ENCODE results near the gene PBRM1.

PBRM1 gene

DNA sequence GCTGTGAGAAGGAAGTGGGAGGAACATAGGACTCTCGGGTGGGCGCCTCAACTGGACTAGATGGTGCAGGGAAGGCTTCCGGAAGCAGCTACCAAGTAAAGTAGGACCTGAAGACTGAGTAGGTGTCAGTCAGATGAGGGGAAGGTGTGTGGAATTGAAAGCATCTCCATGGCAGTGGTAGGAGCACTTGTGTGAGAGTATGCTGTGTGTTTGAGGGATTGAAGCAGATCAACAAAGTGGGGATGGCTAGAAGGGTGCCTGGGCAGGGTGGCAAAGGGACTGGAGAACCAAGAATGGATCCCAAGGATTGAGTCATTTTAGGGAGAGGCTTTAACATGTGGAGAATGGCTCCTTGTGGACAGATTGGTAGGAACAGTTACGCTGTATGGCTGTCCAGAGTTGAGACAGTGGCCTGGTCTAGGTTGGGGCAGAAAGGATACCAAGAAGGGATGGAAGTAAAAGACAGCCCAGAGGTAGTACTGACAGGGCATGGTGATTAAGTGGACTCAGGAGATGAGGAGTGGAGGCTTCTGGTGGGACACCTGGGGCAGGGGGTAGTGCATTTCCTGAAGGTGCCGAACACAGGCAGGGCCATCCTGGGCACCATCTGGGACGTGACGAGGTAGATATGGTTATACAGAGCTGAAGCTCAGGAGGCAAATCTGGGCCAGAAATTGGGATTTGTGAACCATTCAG, 147.8 kb downstream of the PBRM1 start:
- Histone ChIP-seq H3K4me3 (ENCODE audit: low read length) (peak overlapping the region; percentile 91), H3K9ac (ENCODE audit: low read depth, low read length) (peak overlapping the region; percentile 94; the same call in 1 of the 2 replicates), H3K4me1 (ENCODE audit: insufficient read depth, low read length) (peaks cover 8% of the 10 kb centered on the region), H3K9me3 (ENCODE audit: insufficient read depth, low read depth, low read length) (no peaks in the 10 kb centered on the region), H3K36me3 (ENCODE audit: insufficient read depth, low read depth, low read length) (peaks cover 31% of the 10 kb centered on the region), H3K27me3 (ENCODE audit: insufficient read depth, low read length) (no peaks in the 10 kb centered on the region), H3K27ac (ENCODE audit: low read length) (no peak overlapping the region)

DNA sequence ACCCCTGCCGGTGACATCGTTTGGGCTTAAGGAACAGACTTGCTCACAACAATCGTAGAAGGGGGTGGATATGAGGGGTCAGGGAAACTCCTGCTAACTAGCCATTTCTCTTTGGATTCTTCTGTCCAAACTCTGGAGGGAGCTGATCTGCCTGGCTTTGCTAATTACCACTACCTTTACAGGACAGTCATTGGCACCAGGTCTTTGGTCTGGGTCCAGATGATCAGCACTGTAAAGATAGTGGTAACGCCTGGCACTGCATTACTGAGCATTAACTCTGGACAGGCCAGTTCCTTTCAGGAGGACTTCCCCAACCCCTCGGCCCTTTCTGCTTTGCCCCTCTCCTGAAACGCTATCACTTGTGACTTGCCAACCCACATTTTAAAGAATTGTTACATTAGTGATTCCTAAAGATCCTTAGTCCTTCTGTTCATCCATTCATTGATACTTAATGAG, 148.5 kb downstream of the PBRM1 start:
- Histone ChIP-seq H3K4me1 (ENCODE audit: insufficient read depth, low read length) (peaks cover 12% of the 10 kb centered on the region), H3K27ac (ENCODE audit: low read length) (no peak overlapping the region), H3K9ac (ENCODE audit: low read depth, low read length) (peak overlapping the region; percentile 94), H3K27me3 (ENCODE audit: insufficient read depth, low read length) (no peaks in the 10 kb centered on the region), H3K36me3 (ENCODE audit: insufficient read depth, low read depth, low read length) (peaks cover 31% of the 10 kb centered on the region), H3K9me3 (ENCODE audit: insufficient read depth, low read depth, low read length) (no peaks in the 10 kb centered on the region), H3K4me3 (ENCODE audit: low read length) (peak overlapping the region; percentile 91)

DNA sequence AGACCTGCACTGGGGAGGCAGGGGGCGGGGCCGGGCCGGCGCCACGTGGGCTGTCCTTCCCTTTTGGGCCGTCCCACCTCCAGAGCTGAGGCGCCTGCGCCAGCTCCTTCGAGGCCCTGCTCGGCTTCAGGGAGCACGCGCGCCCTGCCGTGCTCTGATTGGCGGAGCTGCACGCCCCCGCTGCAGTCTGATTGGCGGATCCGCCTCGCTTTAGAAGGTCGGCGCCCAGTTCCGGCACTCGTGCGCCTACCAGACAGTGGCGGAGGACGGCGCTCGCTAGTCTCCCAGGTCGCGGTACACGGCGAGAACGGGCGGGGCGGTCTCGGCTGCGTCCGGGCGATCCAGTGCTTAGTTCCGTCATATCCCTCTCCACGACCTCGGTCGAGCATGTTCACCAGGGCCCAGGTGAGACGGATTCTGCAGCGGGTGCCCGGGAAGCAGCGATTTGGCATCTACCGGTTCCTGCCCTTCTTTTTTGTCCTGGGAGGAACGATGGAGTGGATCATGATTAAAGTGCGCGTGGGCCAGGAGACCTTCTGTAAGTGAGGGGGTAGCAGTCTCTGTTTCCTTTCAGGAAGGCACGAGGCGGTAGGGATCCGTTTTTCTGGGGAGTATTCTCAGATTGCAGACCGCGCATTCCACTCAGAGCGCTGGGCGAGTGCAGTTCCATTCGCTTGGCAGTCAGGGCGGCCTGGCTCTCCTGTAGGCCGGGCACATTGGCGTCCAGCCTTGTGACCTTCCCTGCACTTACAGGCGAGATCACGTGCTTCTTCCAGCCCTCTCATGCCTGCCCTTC, 149.1 kb downstream of the PBRM1 start, which contains the start of gene UQCC5:
UQCC5 (plus strand) TSS at position 237 of the 796 bp plus-strand sequence; CDS start at position 388, 151 bp downstream.
- H3K4me1 ChIP-seq (ENCODE audit: insufficient read depth, low read length): peaks cover 14% of the 10 kb centered on the region
- peak within 1 kb of the TSS; percentile 91 for H3K4me3 ChIP-seq (ENCODE audit: low read length)
- peak within 1 kb of the TSS; percentile 94 for H3K9ac ChIP-seq (ENCODE audit: low read depth, low read length)
- peaks cover 27% of the 10 kb centered on the region for H3K36me3 ChIP-seq (ENCODE audit: insufficient read depth, low read depth, low read length)
- peak within 1 kb of the TSS; percentile 55 for H3K27ac ChIP-seq (ENCODE audit: low read length)
- H3K27me3 ChIP-seq (ENCODE audit: insufficient read depth, low read length): no peaks in the 10 kb centered on the region
- no peaks in the 10 kb centered on the region for H3K9me3 ChIP-seq (ENCODE audit: insufficient read depth, low read depth, low read length)

DNA sequence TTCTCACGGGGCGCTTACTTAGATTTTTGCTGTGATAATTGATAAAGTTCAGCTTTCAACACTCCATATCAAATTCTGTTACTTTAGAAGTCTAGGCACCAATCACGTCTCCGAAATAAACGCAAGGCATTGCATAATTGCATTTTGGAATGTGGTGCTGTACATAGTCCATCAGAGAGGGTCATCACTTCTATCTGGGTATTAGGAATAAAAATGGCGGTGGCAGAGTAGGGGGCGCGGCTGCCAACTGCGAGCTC, 149.7 kb downstream of the PBRM1 start:
- no peaks in the 10 kb centered on the region for H3K9me3 ChIP-seq (ENCODE audit: insufficient read depth, low read depth, low read length)
- H3K27ac ChIP-seq (ENCODE audit: low read length): no peak overlapping the region
- no peaks in the 10 kb centered on the region for H3K27me3 ChIP-seq (ENCODE audit: insufficient read depth, low read length)
- H3K9ac ChIP-seq (ENCODE audit: low read depth, low read length): no peak overlapping the region
- peaks cover 25% of the 10 kb centered on the region for H3K36me3 ChIP-seq (ENCODE audit: insufficient read depth, low read depth, low read length)
- peaks cover 14% of the 10 kb centered on the region for H3K4me1 ChIP-seq (ENCODE audit: insufficient read depth, low read length)
- peak overlapping the region; percentile 34; the same call in 1 of the 2 replicates for H3K4me3 ChIP-seq (ENCODE audit: low read length)

DNA sequence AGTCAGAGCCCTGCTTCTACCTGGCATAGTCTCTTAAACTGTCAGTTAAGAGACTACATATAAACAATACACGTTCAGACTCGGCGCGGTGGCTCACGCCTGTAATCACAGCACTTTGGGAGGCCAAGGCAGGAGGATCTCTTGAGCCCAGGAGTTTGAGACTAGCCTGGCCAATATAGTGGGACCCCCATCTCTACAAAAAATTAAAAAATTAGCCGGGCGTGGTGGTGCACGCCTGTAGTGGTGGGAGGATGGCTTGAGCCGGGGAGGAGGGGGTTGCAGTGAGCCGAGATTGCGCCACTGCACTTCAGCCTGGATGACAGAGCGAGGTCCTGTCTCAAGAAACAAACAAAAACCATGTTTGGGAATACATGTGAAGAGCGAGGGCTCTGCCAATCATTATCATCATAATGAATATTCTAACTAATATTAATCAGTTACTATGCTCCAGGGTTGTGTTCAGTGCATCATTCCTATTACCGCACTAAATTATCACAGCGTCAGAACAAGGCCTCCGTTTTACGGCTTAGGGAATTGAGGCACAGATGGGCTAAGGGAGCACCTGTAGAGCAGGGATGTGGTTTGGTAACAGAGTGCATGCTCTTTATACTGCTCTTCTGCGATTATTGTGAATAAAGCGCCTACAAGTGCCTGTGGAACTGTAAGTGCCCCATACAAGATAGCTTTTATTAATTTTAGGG, 150.2 kb downstream of the PBRM1 start:
- H3K4me3 ChIP-seq (ENCODE audit: low read length): peak overlapping the region; percentile 34; the same call in 1 of the 2 replicates
- H3K27ac ChIP-seq (ENCODE audit: low read length): no peak overlapping the region
- H3K36me3 ChIP-seq (ENCODE audit: insufficient read depth, low read depth, low read length): peaks cover 25% of the 10 kb centered on the region
- no peak overlapping the region for H3K9ac ChIP-seq (ENCODE audit: low read depth, low read length)
- H3K4me1 ChIP-seq (ENCODE audit: insufficient read depth, low read length): peaks cover 14% of the 10 kb centered on the region
- no peaks in the 10 kb centered on the region for H3K9me3 ChIP-seq (ENCODE audit: insufficient read depth, low read depth, low read length)
- no peaks in the 10 kb centered on the region for H3K27me3 ChIP-seq (ENCODE audit: insufficient read depth, low read length)

DNA sequence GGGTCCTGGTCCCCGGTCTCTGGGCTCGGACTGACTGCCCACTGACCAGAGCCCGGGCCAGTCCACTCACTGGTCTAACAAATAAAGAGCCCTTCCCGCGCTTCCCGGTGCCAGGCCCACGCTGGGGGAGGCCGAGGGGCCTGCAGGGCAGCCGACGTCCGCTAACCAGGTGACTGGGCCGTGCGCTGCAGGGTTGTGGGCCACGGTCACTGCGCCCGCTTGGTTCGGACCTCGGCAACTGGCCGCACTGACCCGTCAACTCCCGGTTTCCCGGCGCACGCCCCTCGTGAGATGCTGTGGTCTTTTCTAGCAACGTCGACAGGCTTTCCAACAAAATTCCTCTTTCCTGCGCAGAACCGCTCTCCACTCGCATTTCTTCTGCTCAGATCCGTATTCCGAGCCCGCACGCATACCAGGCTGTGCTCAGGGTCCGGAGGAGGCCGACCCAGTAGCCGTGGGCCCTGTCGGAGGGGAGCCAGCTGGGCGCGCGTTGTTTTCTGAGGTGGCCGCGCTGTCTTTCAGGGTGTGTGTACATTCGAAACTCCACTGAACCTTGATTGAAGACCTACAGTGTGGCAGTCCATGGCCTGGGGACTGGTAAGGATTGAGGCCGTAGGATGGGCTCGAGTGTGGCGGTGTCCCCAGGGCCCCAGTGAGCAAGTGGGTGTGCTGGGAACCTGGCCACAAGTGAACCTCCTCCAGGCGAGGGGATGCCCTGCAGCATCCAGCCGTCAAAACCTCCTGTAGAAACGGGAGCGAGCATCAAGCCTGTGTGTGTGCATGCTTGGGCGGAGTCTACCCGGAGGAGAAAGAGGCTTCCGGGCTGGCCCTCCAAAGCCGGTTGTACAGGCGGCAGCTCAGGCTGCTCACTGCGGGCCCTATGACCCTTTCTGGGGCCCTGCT, 151.2 kb downstream of the PBRM1 start:
- peak overlapping the region; percentile 68 for H3K4me3 ChIP-seq (ENCODE audit: low read length)
- no peaks in the 10 kb centered on the region for H3K27me3 ChIP-seq (ENCODE audit: insufficient read depth, low read length)
- H3K36me3 ChIP-seq (ENCODE audit: insufficient read depth, low read depth, low read length): peaks cover 16% of the 10 kb centered on the region
- H3K4me1 ChIP-seq (ENCODE audit: insufficient read depth, low read length): peaks cover 14% of the 10 kb centered on the region
- peak overlapping the region; percentile 74 for H3K9ac ChIP-seq (ENCODE audit: low read depth, low read length)
- H3K9me3 ChIP-seq (ENCODE audit: insufficient read depth, low read depth, low read length): no peaks in the 10 kb centered on the region
- H3K27ac ChIP-seq (ENCODE audit: low read length): no peak overlapping the region

DNA sequence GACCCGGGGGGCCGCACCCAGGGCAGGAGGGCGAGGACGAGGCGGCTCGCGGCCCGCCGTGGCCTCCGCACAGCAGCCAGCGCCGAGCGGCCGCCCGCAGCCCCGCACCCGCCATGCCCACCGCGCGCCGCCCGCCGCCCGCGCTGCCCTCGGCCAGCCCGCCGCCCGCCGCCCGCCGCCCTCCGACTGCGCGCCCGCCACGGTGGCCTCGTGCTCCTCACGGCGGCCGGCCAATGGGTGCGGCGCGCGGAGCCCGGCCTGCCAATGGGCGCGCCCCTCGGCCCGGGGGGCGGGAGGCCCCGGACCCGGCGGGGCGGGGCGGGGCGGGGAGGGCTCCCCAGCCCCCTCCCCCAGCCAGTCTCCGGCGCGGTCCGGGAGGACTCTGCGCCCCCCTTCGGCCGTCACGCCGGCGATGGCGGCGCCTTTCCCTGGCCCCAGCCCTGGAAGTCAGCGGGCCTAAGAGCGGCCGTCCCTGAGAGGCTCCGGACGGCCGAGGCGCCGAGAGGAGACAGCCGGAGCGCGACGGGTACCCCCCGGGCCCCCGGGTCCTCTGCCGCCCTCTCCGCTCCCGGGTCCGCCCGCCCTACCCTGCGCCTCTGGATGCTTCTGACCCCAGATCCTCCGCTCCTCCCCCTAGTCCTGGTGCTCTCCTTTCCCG, 152.0 kb downstream of the PBRM1 start, which contains the start of gene NT5DC2:
NT5DC2 (minus strand) TSS at position 235 of the 658 bp plus-strand sequence; CDS start at position 115, 120 bp downstream.
- H3K4me1 ChIP-seq (ENCODE audit: insufficient read depth, low read length): peaks cover 14% of the 10 kb centered on the region
- peak within 1 kb of the TSS; percentile 82 for H3K4me3 ChIP-seq (ENCODE audit: low read length)
- H3K27ac ChIP-seq (ENCODE audit: low read length): no peak within 1 kb of the TSS
- H3K27me3 ChIP-seq (ENCODE audit: insufficient read depth, low read length): no peaks in the 10 kb centered on the region
- H3K9ac ChIP-seq (ENCODE audit: low read depth, low read length): peak within 1 kb of the TSS; percentile 80
- peaks cover 17% of the 10 kb centered on the region for H3K36me3 ChIP-seq (ENCODE audit: insufficient read depth, low read depth, low read length)
- H3K9me3 ChIP-seq (ENCODE audit: insufficient read depth, low read depth, low read length): no peaks in the 10 kb centered on the region

DNA sequence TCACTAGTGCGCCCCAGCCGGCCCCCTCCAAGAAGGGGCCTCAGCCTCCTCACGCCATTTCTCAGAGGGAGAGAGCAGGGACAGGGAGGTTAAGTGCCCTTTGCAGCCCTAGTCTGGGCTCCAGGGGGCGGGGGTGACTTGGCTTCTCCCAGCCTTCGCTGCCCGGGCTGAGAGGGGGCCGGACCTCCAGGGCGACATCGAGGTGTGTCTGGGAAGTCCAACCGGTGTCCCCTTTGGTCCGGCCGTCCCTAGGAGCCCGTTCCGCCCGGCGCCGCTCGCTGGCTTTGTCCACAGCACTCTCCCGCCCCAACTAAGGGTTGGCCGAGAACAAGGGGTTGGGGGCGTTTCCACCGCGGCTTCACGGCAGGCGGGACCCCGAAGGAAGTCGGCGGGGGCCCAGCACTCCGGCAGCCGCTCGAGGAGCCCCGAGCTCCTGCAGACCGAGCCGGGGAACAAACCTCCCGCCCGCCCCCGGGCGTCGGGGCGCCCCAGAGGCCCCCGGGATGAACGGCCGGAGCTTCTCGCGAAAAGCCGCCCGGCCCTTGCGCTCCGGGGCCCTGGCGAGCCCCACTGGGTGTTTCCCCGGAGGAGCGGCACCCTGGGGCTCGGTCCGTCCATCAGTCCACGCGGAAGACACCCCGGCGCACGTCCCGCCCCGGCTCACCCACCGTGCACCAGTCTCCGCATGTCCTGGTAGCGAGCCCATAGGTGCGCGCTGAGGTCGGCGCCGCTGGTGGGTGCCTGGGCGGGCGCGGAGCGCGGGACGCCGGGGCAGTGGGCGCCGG, 152.7 kb downstream of the PBRM1 start:
- peak overlapping the region; percentile 82 for H3K4me3 ChIP-seq (ENCODE audit: low read length)
- H3K27ac ChIP-seq (ENCODE audit: low read length): no peak overlapping the region
- H3K9ac ChIP-seq (ENCODE audit: low read depth, low read length): peak overlapping the region; percentile 80
- H3K36me3 ChIP-seq (ENCODE audit: insufficient read depth, low read depth, low read length): peaks cover 24% of the 10 kb centered on the region
- H3K9me3 ChIP-seq (ENCODE audit: insufficient read depth, low read depth, low read length): no peaks in the 10 kb centered on the region
- no peaks in the 10 kb centered on the region for H3K27me3 ChIP-seq (ENCODE audit: insufficient read depth, low read length)
- H3K4me1 ChIP-seq (ENCODE audit: insufficient read depth, low read length): peaks cover 13% of the 10 kb centered on the region

DNA sequence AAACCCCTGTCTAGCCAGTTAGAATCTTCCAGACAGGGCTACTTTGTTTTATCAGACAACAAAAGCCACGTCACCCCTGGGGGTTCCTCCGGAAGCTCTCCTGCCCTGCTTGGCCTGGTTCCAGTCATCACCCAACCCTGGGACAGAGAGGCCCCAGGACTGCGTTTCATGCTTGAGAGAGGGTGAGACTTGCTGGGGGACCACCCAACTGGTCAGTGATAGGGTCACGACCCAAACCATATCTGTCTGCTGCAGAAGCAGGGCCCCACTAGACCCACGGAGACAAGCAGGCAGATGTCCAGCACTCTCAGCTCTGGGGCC, 153.2 kb downstream of the PBRM1 start:
- H3K27ac ChIP-seq (ENCODE audit: low read length): no peak overlapping the region
- peak overlapping the region; percentile 80 for H3K9ac ChIP-seq (ENCODE audit: low read depth, low read length)
- H3K4me3 ChIP-seq (ENCODE audit: low read length): peak overlapping the region; percentile 82
- no peaks in the 10 kb centered on the region for H3K27me3 ChIP-seq (ENCODE audit: insufficient read depth, low read length)
- peaks cover 8% of the 10 kb centered on the region for H3K4me1 ChIP-seq (ENCODE audit: insufficient read depth, low read length)
- H3K36me3 ChIP-seq (ENCODE audit: insufficient read depth, low read depth, low read length): peaks cover 29% of the 10 kb centered on the region
- H3K9me3 ChIP-seq (ENCODE audit: insufficient read depth, low read depth, low read length): no peaks in the 10 kb centered on the region

DNA sequence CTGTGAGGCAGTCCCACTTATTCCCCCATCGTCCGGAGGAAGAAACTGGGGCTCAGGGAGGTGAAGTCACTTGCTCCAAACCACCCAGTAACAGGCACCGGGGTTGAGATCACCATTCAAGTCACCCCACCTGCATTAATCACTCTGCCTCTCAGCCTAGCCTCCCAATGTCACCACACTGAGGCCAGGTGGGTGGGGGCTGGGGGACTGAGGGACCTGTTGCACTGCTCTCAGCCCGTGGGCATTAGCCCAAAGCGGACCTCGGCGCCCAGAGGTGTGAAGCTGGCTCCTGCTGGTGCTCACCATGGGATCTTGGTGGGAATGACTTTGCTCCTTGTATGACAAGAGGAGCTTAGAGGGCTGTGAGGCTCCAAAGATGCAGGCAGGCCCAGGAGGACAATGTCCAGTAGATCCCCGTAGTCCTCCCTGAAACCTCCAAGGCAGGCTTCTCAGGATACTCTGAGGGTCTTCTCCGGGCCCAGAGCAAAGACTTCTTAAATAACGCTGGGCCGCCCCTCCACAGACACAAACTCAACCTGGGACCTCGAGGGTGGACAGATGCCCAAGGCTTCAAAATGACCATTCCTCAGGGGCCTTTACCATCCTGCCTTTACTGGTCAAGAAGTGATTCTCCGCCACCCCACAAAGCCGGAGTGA, 153.7 kb downstream of the PBRM1 start:
- no peaks in the 10 kb centered on the region for H3K9me3 ChIP-seq (ENCODE audit: insufficient read depth, low read depth, low read length)
- peaks cover 34% of the 10 kb centered on the region for H3K36me3 ChIP-seq (ENCODE audit: insufficient read depth, low read depth, low read length)
- H3K4me3 ChIP-seq (ENCODE audit: low read length): peak overlapping the region; percentile 82
- no peaks in the 10 kb centered on the region for H3K27me3 ChIP-seq (ENCODE audit: insufficient read depth, low read length)
- H3K9ac ChIP-seq (ENCODE audit: low read depth, low read length): peak overlapping the region; percentile 80; the same call in 1 of the 2 replicates
- H3K4me1 ChIP-seq (ENCODE audit: insufficient read depth, low read length): peaks cover 6% of the 10 kb centered on the region; the same call in 1 of the 2 replicates
- no peak overlapping the region for H3K27ac ChIP-seq (ENCODE audit: low read length)
